K562 (cell line): ENCODE results near the gene RAB1B. TPM values are rescaled to one million over a fixed set of nuclear protein-coding genes. Genes with fewer than 3 reads are reported as not detected.

Experiments
- ARID1B ChIP-seq: fragments of 450-650 bp; IDR thresholded peaks from 2 replicates; pipeline ENCODE4 v1.6.1; 2016; ENCODE audit warnings: antibody characterized with exemption, mild to moderate bottlenecking, inconsistent platforms
- BRD9 ChIP-seq: fragments of 450-650 bp; IDR thresholded peaks from 2 replicates; pipeline ENCODE4 v1.6.1; 2018; ENCODE audit warnings: low read depth; ENCODE audit not compliant: partially characterized antibody
- E2F4 ChIP-seq: sonication (generic); formaldehyde crosslinking; IDR thresholded peaks from 2 replicates; pipeline ENCODE4 v1.8.0; 2022; ENCODE audit warnings: mild to moderate bottlenecking, low read depth, missing genetic modification reagents
- ETV5 ChIP-seq: sonication (generic); formaldehyde crosslinking; IDR thresholded peaks from 2 replicates; pipeline ENCODE4 v1.4.0; 2020; ENCODE audit warnings: low read depth, mild to moderate bottlenecking, missing genetic modification reagents
- HES1 ChIP-seq: fragments of 450-650 bp; IDR thresholded peaks from 2 replicates; pipeline ENCODE4 v1.6.1; 2016; ENCODE audit warnings: low read depth, mild to moderate bottlenecking, moderate library complexity
- HNRNPUL1 ChIP-seq: fragments of 200-400 bp; formaldehyde crosslinking; IDR thresholded peaks from 2 replicates; pipeline ENCODE4 v1.6.1; 2017; ENCODE audit warnings: low read length
- SREBF2 ChIP-seq: sonication (generic); formaldehyde crosslinking; IDR thresholded peaks from 2 replicates; pipeline ENCODE4 v1.4.0; 2020; ENCODE audit warnings: mild to moderate bottlenecking, missing genetic modification reagents
- TARDBP ChIP-seq: fragments of 450-650 bp; IDR thresholded peaks from 2 replicates; pipeline ENCODE4 v1.6.1; 2016
- TCFL5 ChIP-seq: fragments of 250-450 bp; sonication (Bioruptor Pico); conservative IDR thresholded peaks from 2 replicates; pipeline ENCODE4 v1.6.1; 2021; ENCODE audit warnings: mild to moderate bottlenecking, moderate library complexity, matching md5 sums
- THRAP3 ChIP-seq: fragments of 450-650 bp; IDR thresholded peaks from 2 replicates; pipeline ENCODE4 v1.6.1; 2016; ENCODE audit warnings: mild to moderate bottlenecking, inconsistent platforms, borderline replicate concordance
- ZBTB40 ChIP-seq, 2 experiments: fragments of 450-650 bp in 1 of 2; sonication (generic) in 1 of 2; formaldehyde crosslinking in 1 of 2; IDR thresholded peaks; 2 replicates each; pipeline versions ENCODE4 v1.7.1 to v1.9.0; 2016 to 2022; ENCODE audit warnings: inconsistent platforms in 1 of 2, mild to moderate bottlenecking in 1 of 2, missing genetic modification reagents in 1 of 2
- ZFPM2 ChIP-seq: fragments of 250-450 bp; sonication (Bioruptor Pico); IDR thresholded peaks from 2 replicates; pipeline ENCODE4 v1.5.1; 2022; ENCODE audit warnings: mild to moderate bottlenecking
- ZNF232 ChIP-seq: sonication (generic); formaldehyde crosslinking; IDR thresholded peaks from 2 replicates; pipeline ENCODE4 v1.8.0; 2022; ENCODE audit warnings: mild to moderate bottlenecking, missing genetic modification reagents
- ZNF24 ChIP-seq: fragments of 450-650 bp; IDR thresholded peaks from 2 replicates; pipeline ENCODE4 v1.6.1; 2016
- ZNF766 ChIP-seq: fragments of 200-800 bp; sonication (Bioruptor generic); conservative IDR thresholded peaks from 2 replicates; pipeline ENCODE4 v1.6.1; 2016; ENCODE audit warnings: missing genetic modification characterization, missing compliant biosample characterization
- polyA plus RNA-seq, 8 experiments: library from polyadenylated mRNA; depleted of rRNA in 4 of 8; stranded (reverse) in 5 of 8; unstranded in 3 of 8; fragments of >200 nt; fragmentation: Nextera tagmentation in 2 of 8; fragmentation: Illumina TruSeq in 1 of 8; extraction: Ambion mirVana in 2 of 8; extraction: Trizol in 1 of 8; gene quantifications; 2 replicates each; pipeline versions ENCODE4 v1.2.1 to v1.2.3, GENCODE V29; 2011 to 2014; ENCODE audit warnings: inconsistent platforms in 1 of 8, missing spikeins in 1 of 8
- total RNA-seq, 7 experiments: library from RNA; depleted of rRNA in 6 of 7; stranded (reverse); fragments of >200 nt in 6 of 7; fragmentation: Illumina TruSeq in 2 of 7; extraction: Trizol in 2 of 7; gene quantifications; 2 replicates each; pipeline versions ENCODE4 v1.2.1 to v1.2.3, GENCODE V29; 2011 to 2021; ENCODE audit warnings: low replicate concordance in 1 of 7

The RAB1B gene
- total and polyA plus RNA-seq, 9 of the 15 experiments (the other 6 are each of a cell fraction or from before 2014, with no cell fraction given) = 5.6 to 146 (median 98.6) TPM

- TF ChIP-seq TARDBP (0 out of 2 replicates have a peak, but pooled peaks have one; percentile 17), ZFPM2 (CRISPR knock-in tag) (0 out of 2 replicates have a peak, but pooled peaks have one; percentile 30), TCFL5 (no peak), BRD9 (peak; percentile 30), E2F4 (CRISPR knock-in tag) (0 out of 2 replicates have a peak, but pooled peaks have one; percentile 31), SREBF2 (CRISPR knock-in tag) (no peak), HNRNPUL1 (no peak), ZBTB40 (IDR thresholded peaks at IDR 0.05) (peak; percentile 30; the same call in 1 of the 2 replicates), ZBTB40 (CRISPR knock-in tag; IDR thresholded peaks at IDR 0.05) (0 out of 2 replicates have a peak, but pooled peaks have one; percentile 27), ZNF232 (no peak), ETV5 (CRISPR knock-in tag) (no peak), ARID1B (0 out of 2 replicates have a peak, but pooled peaks have one; percentile 31), ZNF24 (no peak), ZNF766 (0 out of 2 replicates have a peak, but pooled peaks have one; percentile 13), HES1 (0 out of 2 replicates have a peak, but pooled peaks have one; percentile 30), THRAP3 (no peak)
These were observed 828 bp upstream of the RAB1B start (continued) for GRCh38 chr11:66267379-66268243.
